ENCODE data around the gene UFC1.

- TF ChIP-seq CTCF (conservative IDR thresholded peaks at IDR 0.05; ENCODE audit: low read depth in 2 of 2) (no peak), EZH2 (IDR thresholded peaks at IDR 0.05; ENCODE audit: low read depth, unreplicated experiment) (no peak), ZNF331 (CRISPR knock-in tag; IDR thresholded peaks at IDR 0.05; ENCODE audit: low read depth) (no peak), CREB1 (CRISPR knock-in tag; IDR thresholded peaks at IDR 0.05; ENCODE audit: low read depth) (no peak), ETS1 (IDR thresholded peaks at IDR 0.05) (no peak)
These were observed 34.6 kb downstream of the UFC1 start for GRCh38 chr1:161188381-161188780.
